NCI-H146 treated with DMSO at 0.1 percent for 48 hours (cell line): ENCODE data around the gene OPN4.
"Not testable (repeated sequence)": the region's sequence is repeated elsewhere in the genome, so short reads cannot be mapped to it uniquely, and the experiment has no call there.

Experiments
- DNase-seq: peaks from one replicate; lab custom pipeline; 2025; ENCODE audit not compliant: unreplicated experiment; lab: John Stamatoyannopoulos, UW

Gene OPN4, protein sequence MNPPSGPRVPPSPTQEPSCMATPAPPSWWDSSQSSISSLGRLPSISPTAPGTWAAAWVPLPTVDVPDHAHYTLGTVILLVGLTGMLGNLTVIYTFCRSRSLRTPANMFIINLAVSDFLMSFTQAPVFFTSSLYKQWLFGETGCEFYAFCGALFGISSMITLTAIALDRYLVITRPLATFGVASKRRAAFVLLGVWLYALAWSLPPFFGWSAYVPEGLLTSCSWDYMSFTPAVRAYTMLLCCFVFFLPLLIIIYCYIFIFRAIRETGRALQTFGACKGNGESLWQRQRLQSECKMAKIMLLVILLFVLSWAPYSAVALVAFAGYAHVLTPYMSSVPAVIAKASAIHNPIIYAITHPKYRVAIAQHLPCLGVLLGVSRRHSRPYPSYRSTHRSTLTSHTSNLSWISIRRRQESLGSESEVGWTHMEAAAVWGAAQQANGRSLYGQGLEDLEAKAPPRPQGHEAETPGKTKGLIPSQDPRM

DNA sequence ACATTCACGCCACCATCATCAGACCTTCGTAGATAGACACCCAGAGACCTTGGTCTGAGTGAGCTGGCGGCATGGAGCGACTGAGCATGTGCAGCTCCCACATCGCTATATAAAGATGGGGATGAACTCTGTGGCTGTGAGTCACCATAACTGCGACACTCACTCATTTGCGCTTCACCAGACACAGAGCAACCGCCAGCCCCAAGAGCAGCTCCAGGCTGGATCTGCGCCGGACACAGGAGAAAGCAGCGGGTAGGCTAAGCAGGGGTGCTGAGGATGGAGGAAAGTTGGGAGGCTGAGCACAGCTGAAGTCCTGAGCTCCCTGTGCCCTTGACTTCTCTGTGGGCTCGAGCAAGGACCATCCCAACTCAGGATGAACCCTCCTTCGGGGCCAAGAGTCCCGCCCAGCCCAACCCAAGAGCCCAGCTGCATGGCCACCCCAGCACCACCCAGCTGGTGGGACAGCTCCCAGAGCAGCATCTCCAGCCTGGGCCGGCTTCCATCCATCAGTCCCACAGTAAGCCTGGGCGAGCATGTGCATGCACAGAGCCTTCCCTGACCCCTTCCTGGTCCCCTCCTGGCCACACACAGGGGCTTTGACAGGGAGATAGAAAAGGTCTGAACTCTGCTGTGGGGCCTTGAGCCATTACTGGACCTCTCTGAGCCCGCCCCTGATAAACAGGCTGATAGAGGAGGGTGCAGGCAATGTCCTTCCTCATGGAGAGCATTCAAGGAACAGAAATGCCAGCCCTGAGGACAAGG, at the start of gene OPN4:
Gene OPN4 (plus strand): TSS at position 137 of the 762 bp plus-strand sequence. CDS start 237 bp downstream, at position 374.
- DNase-seq = no peak

DNA sequence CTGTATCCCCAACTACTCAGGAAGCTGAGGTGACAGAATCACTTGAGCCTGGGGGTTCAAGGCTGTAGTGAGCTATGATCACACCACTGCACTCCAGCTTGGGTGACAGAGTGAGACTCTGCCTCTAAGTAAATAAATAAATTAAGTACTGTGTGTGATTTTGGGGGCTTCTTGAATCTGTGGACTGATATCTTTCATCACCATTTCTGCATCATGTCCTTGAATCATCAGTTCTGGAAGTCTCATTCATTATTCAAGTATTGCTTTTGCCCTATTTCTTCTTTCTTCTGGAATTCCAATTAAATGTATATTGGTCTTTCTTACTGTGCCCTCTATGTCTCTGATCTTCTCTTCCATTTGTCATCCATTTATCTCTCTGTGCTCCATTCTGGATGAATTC, 46.7 kb upstream of the OPN4 start:
- DNase-seq = no peak

DNA sequence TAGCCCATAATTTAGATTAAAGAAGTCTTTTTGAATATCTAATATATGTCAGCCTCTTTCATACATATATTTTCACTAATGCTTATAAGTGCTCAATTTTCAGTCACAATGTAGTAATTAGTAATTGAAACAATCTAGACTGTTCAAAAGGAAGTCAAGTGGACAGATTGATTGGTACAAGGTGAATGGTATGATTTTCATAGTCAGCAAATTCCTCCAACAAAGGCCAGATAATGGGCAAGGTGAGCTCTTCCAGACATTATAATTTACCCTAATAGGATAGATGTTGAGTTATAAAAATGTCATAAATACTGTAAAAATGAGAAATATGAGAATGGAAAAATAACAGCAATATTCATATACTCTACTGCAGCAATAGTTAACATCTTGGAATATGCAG, 44.4 kb upstream of the OPN4 start:
- no peak for DNase-seq

DNA sequence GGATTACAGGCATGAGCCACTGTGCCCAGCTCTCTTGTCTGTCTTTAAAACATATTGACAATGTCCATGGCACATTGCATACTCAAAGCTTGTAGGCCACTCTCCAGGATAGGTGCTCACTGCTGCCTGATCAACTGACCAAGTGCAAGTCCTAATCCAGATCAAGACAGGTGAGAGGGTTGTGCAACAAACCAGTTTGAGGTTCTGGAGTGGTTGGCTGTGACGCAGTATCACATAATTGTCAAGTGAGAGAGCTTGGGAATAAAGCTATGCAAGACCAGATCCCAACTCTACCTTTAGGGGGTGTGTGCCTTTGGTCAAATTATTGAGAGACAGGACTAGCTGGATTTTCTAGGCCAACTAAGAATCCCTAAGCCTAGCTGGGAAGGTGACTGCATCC, 43.0 kb upstream of the OPN4 start:
- DNase-seq = no peak

DNA sequence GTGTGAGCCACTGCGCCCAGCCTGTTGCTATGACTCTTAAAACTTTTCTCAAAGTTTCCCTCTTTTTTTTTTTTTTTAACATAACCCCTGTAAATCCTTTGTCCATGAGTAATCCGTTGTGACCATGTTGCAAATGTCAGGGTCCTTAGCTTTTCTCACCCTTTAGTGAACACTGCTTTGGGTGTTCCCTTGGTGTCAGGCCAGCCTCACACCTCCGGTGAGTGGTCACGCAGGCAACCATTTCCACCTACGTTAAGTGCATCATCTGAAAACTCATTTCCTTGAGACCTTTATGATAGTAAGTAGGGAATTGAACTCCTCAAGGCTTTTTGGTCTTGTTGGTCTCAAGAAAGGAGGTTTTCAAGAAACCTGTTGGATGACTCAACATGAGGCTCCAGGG, 41.3 kb upstream of the OPN4 start:
- DNase-seq = no peak

DNA sequence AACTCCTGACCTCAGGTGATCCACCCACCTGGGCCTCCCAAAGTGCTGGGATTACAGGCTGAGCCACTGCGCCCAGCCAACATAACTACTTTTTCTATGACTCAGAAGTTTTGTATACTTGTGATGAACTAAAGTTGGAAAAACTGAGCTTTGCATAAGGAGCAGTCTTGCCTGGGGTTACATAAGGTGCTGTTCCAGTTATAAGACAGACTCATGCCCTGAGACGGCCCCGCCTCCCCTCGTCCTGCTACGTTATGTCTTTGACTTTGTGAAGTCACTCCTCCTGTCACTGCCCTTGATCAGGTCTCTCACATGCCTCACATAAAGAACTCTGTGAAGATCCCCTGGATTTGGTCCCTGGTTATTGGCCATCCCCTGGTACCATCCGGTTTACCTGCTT, 40.4 kb upstream of the OPN4 start:
- DNase-seq = no peak

DNA sequence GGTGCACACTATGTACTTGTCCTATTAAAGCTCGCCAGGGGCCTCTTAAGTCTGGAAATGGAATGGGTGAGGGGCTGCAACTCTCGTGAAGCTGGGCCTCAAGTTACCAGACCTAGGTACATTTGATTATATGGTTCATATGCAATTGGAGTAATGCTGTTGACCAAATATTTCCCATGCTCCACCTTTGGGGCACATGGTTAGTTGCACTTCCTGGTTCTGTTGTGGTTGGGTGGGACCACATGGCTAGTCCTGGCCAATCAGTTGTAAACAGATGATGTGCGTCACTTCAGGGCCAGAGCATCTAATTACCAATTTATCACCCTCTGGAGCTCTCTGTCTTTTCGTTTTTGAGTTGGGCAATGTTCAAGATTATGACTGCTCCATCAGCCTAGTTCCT, 39.5 kb upstream of the OPN4 start:
- no peak for DNase-seq

DNA sequence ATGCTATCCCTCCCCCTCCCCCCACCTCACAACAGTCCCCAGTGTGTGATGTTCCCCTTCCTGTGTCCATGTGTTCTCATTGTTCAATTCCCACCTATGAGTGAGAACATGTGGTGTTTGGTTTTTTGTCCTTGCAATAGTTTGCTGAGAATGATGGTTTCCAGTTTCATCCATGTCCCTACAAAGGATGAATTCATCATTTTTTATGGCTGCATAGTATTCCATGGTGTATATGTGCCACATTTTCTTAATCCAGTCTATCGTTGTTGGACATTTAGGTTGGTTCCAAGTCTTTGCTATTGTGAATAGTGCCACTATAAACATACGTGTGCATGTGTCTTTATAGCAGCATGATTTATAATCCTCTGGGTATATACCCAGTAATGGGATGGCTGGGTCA, 37.1 kb upstream of the OPN4 start:
- not testable (repeated sequence) for DNase-seq

DNA sequence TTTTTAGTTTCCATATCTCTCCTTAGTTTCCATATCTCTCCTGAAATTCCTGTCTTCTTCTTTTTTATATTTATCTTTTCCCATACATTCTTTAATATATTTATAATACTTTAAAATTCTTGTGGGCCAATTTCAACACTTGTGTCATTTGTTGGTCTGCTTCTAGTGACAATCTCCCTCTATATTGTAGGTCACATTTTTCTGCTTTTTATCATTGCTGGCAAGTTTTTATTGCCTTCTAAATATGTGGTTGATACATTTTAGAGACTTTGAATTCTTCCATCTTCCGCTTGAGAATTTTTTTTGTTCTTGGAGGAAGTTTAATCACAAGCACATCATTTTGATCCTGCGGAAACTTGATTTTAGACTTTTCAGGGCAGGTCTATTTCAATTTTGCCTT, 26.0 kb upstream of the OPN4 start:
- no peak for DNase-seq

DNA sequence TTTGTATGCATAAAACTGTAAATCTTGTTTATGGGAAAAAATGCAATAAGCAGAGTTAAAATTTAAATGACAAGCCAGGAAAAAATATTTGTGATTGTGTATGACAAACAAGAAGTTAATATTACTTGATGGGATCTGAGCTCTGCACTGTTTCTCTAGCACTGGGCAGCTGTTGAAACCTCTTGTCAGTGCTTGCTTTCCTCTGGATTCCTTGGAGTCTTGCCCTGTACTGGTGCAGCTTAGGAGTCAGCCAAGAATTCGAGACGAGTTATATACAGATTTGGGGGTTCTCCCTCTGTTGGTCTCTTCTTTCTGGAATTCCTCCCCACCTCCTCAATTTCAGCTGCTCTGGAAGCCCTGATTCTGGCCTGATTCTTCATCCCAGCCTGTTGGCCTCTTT, 24.3 kb upstream of the OPN4 start:
- no peak for DNase-seq

DNA sequence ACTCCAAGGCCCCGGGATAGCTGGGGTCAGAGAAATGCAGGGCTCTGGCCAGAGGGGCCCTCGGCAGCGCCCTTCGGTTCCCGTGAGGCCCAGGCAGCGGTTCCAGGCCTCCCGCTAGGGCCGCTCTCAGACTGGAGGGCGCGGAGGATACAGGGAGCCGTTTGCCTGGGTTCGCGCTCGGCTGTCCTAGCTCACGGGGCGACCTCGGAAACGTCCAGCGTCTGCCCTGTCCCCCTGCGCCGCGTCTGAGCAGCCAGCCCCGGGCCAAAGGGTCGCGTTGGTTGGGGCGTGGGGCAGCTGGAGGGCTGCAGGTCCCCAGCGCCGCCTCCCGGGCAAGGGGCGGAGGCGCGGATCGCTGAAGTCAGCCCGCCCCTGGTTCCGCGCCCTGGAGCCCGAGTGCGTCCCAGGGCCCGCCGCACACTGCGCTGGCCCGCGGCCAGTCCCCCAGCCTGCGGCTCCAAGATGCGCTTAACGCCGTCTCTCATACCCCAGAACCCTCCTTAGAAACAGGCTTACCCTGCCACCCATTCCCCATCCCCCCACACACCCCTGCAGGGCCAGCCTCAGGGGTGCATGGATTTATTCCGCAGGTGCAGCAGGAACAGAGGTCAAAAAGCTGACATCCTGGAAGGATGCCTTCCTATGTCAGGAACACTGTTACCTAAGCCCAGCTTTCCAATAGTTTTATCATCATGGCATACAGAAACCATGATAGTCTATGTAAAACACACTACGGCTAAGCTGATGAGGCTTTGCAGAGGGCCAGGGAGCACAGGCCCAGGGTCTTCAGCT, 22.1 kb upstream of the OPN4 start:
- peak; percentile 32 for DNase-seq

DNA sequence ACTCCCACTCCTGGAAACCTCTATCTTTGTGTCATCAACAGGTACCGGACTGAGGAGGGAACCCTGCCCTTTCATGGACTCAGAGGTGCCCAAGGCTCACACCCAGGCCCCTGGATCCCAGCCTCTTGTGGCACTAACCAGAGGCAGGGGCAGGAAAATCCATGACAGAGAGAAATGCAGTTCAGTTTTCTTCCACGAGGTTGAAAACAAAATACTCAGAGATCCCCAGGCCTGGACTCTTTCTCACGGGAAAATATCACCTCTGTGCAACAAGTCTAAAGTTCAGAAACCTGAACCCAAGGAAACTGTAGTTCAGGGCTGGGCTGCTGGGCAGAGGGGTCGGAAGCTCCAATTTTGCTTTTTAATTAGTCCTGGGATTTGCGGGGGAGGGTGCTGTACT, 21.4 kb upstream of the OPN4 start:
- DNase-seq = no peak

DNA sequence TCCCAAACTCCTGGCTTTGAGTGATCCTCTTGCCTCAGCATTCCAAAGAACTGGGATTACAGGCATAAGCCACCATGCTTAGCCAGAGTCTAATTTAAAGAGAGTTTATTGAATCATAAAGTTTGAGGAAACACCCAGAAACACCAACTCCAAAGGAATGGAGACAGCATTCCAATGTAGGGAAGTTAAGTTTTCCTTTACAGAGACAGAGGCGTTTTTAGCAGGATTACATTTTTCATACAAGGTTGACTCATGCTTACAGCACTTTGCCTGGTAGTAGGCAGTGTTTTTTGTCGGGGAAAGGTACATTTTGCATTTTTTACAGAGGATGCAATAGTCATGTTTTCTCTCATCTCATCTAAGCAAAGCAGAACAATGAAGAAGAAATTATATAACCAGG, 18.9 kb upstream of the OPN4 start:
- DNase-seq = no peak

DNA sequence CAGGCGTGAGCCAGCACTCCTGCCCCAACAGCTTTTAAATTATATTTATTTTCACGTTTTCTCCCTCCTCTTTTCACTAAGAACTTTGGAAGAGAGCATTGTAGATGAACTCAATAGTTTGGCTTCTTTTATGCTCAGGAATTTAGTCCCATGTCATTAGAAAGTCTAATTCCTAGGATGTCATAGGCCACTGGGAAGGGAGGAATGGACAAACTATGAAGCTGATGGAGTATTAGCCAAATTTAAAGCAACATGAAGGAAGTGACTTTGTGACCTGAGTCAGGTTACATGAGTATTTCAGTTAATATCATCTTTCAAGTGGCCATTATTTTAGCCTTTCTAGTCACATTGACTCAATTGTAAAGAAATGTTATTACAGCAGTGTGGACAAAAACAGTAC, 18.0 kb upstream of the OPN4 start:
- DNase-seq = no peak

DNA sequence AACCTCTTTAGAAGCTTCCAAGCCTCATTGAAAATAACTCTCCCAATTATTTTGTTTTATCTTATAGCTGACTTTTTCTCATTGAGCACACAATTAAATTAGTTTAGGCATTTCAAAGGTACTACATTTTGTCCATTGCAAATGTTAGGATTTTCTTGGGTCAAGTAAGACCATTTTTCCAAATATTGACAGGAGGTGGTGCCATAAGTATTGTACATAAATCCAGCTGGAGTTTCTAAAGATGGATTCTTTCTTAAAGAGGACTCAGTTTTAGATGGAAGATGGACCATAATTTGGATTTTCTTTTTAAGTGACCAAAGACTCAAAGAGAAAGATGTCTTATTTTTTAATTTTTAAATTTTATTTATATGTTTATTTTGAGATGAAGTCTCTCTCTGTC, 12.3 kb upstream of the OPN4 start:
- DNase-seq = no peak

DNA sequence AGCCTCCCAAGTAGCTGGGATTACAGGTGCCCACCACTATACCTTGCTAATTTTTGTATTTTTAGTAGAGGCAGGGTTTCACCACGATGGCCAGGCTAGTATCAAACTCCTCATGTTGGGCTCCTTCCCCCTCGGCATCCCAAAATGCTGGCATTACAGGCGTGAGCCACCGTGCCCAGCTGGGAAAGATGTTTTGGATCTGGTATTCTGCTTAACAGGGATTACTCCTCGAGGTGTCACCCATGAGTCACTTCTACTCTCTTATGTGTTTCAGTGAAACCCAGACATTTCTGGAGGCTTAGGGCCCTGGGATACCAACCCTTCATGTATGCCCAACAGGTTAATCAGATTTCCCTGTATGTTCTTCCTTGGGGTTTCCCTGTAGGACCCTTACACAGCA, 11.8 kb upstream of the OPN4 start:
- no peak for DNase-seq

DNA sequence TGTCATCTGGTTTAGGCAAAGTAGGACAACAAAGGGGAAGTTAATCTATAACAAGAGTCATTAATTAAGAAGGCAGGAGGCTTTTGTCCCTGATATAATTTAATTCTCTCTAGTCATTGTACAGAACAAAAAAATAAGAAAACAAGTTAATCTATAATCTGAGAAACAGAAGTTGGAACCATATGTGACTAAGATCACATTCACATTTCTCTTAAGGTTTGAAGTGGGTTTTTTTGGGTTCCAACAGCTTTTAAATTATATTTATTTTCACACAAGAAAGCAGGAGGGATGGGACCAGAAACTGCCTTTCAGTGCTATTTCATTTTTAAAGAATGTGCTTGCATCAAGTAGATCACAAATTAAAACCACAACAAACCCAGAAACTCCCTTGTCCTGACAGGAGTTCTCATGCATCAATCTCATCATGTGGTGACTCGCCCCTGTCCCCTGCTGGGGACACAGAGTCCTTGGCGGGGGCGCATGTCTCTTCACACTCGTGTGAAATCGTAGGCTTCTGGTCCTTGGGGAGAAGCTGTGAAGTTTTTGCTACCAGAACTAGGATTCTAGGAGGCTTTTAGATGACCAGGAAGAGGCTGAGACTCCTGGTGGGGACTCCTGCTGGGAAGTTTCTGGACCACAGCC, 10.1 kb upstream of the OPN4 start:
- DNase-seq = no peak

DNA sequence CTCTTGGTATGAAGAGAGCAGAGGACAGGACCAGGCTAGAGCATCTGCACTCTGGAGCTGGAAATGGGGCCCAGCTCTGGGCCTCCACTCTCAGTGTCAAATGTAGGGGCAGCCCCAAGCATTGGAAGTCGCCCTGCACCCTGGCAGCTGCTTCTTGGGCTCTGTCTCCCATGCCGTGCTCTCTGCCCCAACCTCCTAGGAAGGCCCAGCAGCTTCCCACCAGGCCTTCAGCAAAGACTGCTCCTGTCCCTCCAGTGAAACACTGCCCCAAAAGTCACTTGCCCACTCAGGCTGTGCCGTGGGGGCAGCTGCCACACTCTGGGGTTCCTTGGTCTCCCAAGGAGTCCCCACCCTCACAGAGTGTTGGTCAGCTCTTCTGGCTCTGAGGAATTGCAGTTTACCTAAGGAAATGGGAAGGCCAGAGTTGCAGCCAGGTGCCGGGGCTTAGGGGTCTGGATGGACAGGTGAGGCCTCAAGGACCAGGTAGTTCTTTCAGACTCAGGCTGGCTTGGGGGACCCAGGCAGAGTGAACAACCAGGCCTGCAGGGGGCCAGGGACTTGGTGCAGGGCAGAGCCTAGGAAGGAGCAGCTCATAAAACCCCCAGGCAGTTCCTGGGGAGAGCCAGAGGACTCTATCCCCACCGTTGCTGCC, 9.4 kb upstream of the OPN4 start:
- no peak for DNase-seq

DNA sequence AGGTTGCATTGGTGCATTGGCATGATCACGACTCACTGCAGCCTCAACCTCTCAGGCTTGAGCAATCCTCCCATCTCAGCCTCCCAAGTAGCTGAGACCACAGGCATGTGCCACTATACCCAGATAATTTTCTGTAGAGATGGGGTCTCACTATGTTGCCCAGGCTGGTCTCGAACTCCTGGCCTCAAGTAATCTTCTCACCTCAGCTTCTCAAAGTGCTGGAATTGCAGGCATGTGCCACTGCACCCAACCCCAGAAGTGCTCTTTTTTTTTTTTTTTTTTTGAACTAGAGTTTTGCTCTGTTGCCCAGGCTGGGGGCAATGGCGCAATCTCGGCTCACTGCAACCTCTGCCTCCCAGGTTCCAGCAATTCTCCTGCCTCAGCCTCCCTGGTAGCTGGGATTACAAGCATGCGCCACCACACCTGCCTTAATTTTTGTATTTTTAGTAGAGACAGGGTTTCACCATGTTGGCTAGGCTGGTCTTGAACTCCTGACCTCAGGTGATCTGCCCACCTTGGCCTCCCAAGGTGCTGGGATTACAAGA, 8.7 kb upstream of the OPN4 start:
- not testable (repeated sequence) for DNase-seq

DNA sequence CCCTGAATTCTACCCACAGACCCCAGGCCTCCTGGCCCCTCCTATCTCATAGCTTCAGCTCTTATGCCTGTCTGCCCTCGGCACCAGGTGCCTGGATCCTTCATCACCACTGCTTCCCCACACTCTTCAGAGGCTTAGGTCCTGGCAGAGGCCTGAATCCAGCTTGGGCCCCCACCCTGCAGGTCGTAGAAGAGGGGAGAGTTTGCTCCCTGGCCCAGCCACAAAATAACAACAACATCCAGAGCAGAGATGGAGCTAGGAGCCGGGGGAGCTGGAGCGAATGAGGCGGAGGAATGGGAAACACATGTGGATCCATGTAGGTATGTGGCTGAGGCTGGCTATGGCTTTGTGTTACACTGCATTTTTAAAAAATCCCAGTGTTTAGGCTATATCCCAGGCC, 7.8 kb upstream of the OPN4 start:
- DNase-seq = no peak
